Putamen (tissue), 1 donor: ENCODE results near the gene MLH3.

Experiments used
- DNase-seq: peaks from one replicate; pipeline ENCODE4 v3.0.0-alpha.2; 2016; ENCODE audit warnings: low spot score

The MLH3 gene

GRCh38 chr14:74983343-74983742 is 67.9 kb downstream of the MLH3 start:
- DNase-seq, result no peak

GRCh38 chr14:74982661-74983060 is 68.6 kb downstream of the MLH3 start:
- no peak for DNase-seq

GRCh38 chr14:74981833-74982232 is 69.4 kb downstream of the MLH3 start:
- DNase-seq, result no peak

GRCh38 chr14:74981462-74981782 is 69.8 kb downstream of the MLH3 start:
- no peak for DNase-seq

GRCh38 chr14:74980731-74981461 is 70.4 kb downstream of the MLH3 start:
- no peak for DNase-seq

GRCh38 chr14:74980398-74980730 is 70.9 kb downstream of the MLH3 start:
- DNase-seq, result no peak

GRCh38 chr14:74979442-74980397 is 71.5 kb downstream of the MLH3 start:
- no peak for DNase-seq

GRCh38 chr14:74979029-74979428 is 72.2 kb downstream of the MLH3 start:
- DNase-seq, result no peak

GRCh38 chr14:74978416-74978947 is 72.8 kb downstream of the MLH3 start:
- no peak for DNase-seq

- no peak for DNase-seq
Observed at GRCh38 chr14:74977901-74978385, 73.3 kb downstream of the MLH3 start.

GRCh38 chr14:74977164-74977900 is 73.9 kb downstream of the MLH3 start:
- no peak for DNase-seq

- no peak for DNase-seq
Observed at GRCh38 chr14:74976264-74977113, 74.8 kb downstream of the MLH3 start.

- no peak for DNase-seq
Observed at GRCh38 chr14:74975059-74975810, 76.0 kb downstream of the MLH3 start.

- no peak for DNase-seq
Observed at GRCh38 chr14:74974364-74975058, 76.8 kb downstream of the MLH3 start.

GRCh38 chr14:74973905-74974363 is 77.3 kb downstream of the MLH3 start:
- no peak for DNase-seq

GRCh38 chr14:74973003-74973653 is 78.1 kb downstream of the MLH3 start:
- no peak for DNase-seq

GRCh38 chr14:74968811-74969210 is 82.5 kb downstream of the MLH3 start:
- no peak for DNase-seq

GRCh38 chr14:74965486-74966153 is 85.6 kb downstream of the MLH3 start:
- DNase-seq, result no peak
